ENCODE data around the gene ADH1C. TPM values are rescaled to one million over a fixed set of nuclear protein-coding genes. Genes with fewer than 3 reads are reported as not detected.

ADH1C gene
- total and polyA plus RNA-seq, 9 of the 15 experiments (the other 6 are each of a cell fraction or from before 2014, with no cell fraction given): 0.40 TPM; not detected in 8

GRCh38 chr4:99366491-99366890, 13.9 kb upstream of the ADH1C start (continued):
- TF ChIP-seq GTF3C2 (IDR thresholded peaks at IDR 0.05; ENCODE audit: borderline replicate concordance, extremely low read depth, insufficient read length) (no peak), NCOA1 (IDR thresholded peaks at IDR 0.05; ENCODE audit: low read depth) (no peak), FOXA1 (IDR thresholded peaks at IDR 0.05; ENCODE audit: borderline replicate concordance) (no peak), CEBPG (CRISPR knock-in tag; IDR thresholded peaks at IDR 0.05) (no peak), CEBPG (tag; conservative IDR thresholded peaks at IDR 0.05 in 1 of 2, IDR thresholded peaks at IDR 0.05 in 1 of 2) (no peak)

GRCh38 chr4:99362768-99363167, 10.2 kb upstream of the ADH1C start:
- in situ Hi-C loops (cut with MboI) (no loop called here), intact Hi-C loops (cut with micrococcal nuclease) (no loop called here)
- no peak overlapping the region for H3K9ac ChIP-seq (ENCODE audit: insufficient read depth in 1 of 2, low read depth in 2 of 2, low read length in 2 of 2)
- POLR2A ChIA-PET: no interaction called here
- H2AFZ ChIP-seq (ENCODE audit: low read depth, low read length): no peak overlapping the region
- no peak overlapping the region for H3K4me3 ChIP-seq
- no peaks in the 10 kb centered on the region for H3K36me3 ChIP-seq (ENCODE audit: control insufficient read depth, insufficient read depth, low read length)
- no peaks in the 10 kb centered on the region for H4K20me1 ChIP-seq (replicated peaks; ENCODE audit: control insufficient read depth, insufficient read depth, low read length)
- DNase-seq (ENCODE audit: extremely low read depth in 1 of 4, low spot score in 3 of 4) (no peak), ATAC-seq (no peak), FAIRE-seq (no peak)
- H3K79me2 ChIP-seq (ENCODE audit: control insufficient read depth, insufficient read depth, low read length): no peaks in the 10 kb centered on the region
- H3K4me1 ChIP-seq (replicated peaks in 1 of 2; ENCODE audit: control insufficient read depth in 2 of 2, insufficient read depth in 2 of 2, low read length in 2 of 2): no peaks in the 10 kb centered on the region
- H3K27ac ChIP-seq (ENCODE audit: extremely low read depth, low read depth, low read length): no peak overlapping the region
- CTCF ChIA-PET (ENCODE audit: low intra/inter-chr PET ratio): no interaction called here
- no peaks in the 10 kb centered on the region for H3K9me3 ChIP-seq (replicated peaks; ENCODE audit: control insufficient read depth, insufficient read depth, low read depth, low read length)
- H3K4me2 ChIP-seq (ENCODE audit: insufficient read depth, low read length): no peak overlapping the region
- BruUV-seq (replicated peaks): no TSS peak
- H3K9me1 ChIP-seq (ENCODE audit: control insufficient read depth, insufficient read depth, low read length): no peaks in the 10 kb centered on the region
- H3K27me3 ChIP-seq (ENCODE audit: control insufficient read depth in 2 of 2, insufficient read depth in 2 of 2, low read length in 2 of 2): no peaks in the 10 kb centered on the region
- TF ChIP-seq STAT5A (IDR thresholded peaks at IDR 0.05; ENCODE audit: borderline replicate concordance, low read length) (no peak), KLF16 (IDR thresholded peaks at IDR 0.05) (no peak)
